Smooth muscle cell (in vitro differentiated cells): ENCODE results near the gene BEX4. TPM values are rescaled to one million over a fixed set of nuclear protein-coding genes. Genes with fewer than 3 reads are reported as not detected.

Experiments
- DNase-seq: peaks from one replicate; lab custom pipeline; 2025; ENCODE audit not compliant: unreplicated experiment; lab: John Stamatoyannopoulos, UW
- H2AFZ ChIP-seq: fragments of 200-600 bp; sonication (generic); 2 replicates; pipeline ENCODE4 v1.6.0; 2016; ENCODE audit warnings: antibody characterized with exemption, low read depth, mild to moderate bottlenecking
- H3F3A ChIP-seq: fragments of 200-600 bp; sonication (generic); 2 replicates; pipeline ENCODE4 v1.6.0; 2017; ENCODE audit warnings: antibody characterized with exemption, low read depth
- H3K27ac ChIP-seq: fragments of 200-600 bp; sonication (generic); 2 replicates; pipeline ENCODE4 v1.5.1; 2016; ENCODE audit warnings: low read depth, mild to moderate bottlenecking
- H3K27me3 ChIP-seq: fragments of 200-600 bp; sonication (generic); 2 replicates; pipeline ENCODE4 v1.6.1; 2016; ENCODE audit warnings: low read depth, mild to moderate bottlenecking
- H3K36me3 ChIP-seq: fragments of 200-600 bp; sonication (generic); 2 replicates; pipeline ENCODE4 v1.5.1; 2016; ENCODE audit warnings: low read depth
- H3K4me1 ChIP-seq: fragments of 200-600 bp; sonication (generic); 2 replicates; pipeline ENCODE4 v1.5.1; 2016; ENCODE audit warnings: low read depth
- H3K4me2 ChIP-seq: fragments of 200-600 bp; sonication (generic); 2 replicates; pipeline ENCODE4 v1.6.0; 2016; ENCODE audit warnings: mild to moderate bottlenecking
- H3K4me3 ChIP-seq: fragments of 200-600 bp; sonication (generic); 2 replicates; pipeline ENCODE4 v1.5.1; 2016; ENCODE audit warnings: mild to moderate bottlenecking
- H3K79me2 ChIP-seq: fragments of 200-600 bp; sonication (generic); 2 replicates; pipeline ENCODE4 v1.6.0; 2016; ENCODE audit warnings: low read depth, mild to moderate bottlenecking
- H3K9ac ChIP-seq: fragments of 200-600 bp; sonication (generic); 2 replicates; pipeline ENCODE4 v1.6.0; 2016; ENCODE audit warnings: low read depth
- H3K9me3 ChIP-seq: fragments of 200-600 bp; sonication (generic); replicated peaks from 2 replicates; pipeline ENCODE4 v1.5.1; 2016; ENCODE audit warnings: low read depth
- H4K20me1 ChIP-seq: fragments of 200-600 bp; sonication (generic); 2 replicates; pipeline ENCODE4 v1.6.0; 2016; ENCODE audit warnings: low read depth
- CTCF ChIP-seq: fragments of 200-600 bp; sonication (generic); IDR thresholded peaks from 2 replicates; pipeline ENCODE4 v1.5.1; 2017; ENCODE audit warnings: borderline replicate concordance, mild to moderate bottlenecking, antibody characterized with exemption; ENCODE audit not compliant: insufficient read depth, poor library complexity, severe bottlenecking
- whole genome bisulfite sequencing: methylation state at CpG from one replicate; pipeline ENCODE4 v1.1.7; 2016; ENCODE audit warnings: low lambda C conversion rate; 5-methylcytosine and 5-hydroxymethylcytosine counted together
- polyA plus RNA-seq: library from polyadenylated mRNA; unstranded; fragments of >200 nt; fragmentation: Nextera tagmentation; extraction: Ambion mirVana; gene quantifications from 2 replicates; pipeline ENCODE4 v1.2.1, GENCODE V29; 2016
- total RNA-seq: library from RNA; depleted of rRNA; stranded (reverse); fragments of >200 nt; gene quantifications from 2 replicates; pipeline ENCODE4 v1.2.3, GENCODE V29; 2014

The BEX4 gene
- total and polyA plus RNA-seq, 2 experiments from 2014 or later, result 48.7 to 107 TPM

DNA sequence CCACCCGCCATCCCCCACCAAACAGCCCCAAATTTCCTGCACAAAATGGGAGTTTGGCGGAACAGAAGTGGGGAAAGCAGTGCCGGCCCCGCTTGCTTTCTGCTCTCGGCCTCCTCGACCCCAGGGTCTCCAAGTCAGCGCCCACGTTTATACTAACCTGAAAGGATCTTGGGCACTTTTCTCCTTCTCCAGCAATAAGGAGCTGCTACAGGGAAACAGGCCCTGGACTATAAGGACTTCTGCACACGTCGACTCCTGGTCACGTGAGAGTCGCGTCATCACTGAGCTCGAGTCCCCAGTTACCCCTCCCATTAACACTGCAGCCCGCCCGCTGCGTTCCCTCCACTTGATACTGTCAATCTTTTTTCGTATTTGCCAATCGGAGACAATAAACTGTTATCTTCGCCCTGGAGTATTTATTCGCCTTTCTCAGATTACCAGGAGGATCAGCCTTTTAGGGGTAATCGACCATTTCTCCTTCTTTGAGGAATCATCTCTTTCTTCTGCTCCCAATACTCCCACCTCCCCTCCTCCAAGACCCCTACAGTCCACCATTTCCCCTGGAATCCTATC is 40.1 kb downstream of the BEX4 start, which contains the start of gene TCEAL8:
TCEAL8 (minus strand) TSS at position 235 of the 573 bp plus-strand sequence. CDS start 1,176 bp downstream, outside the sequence.
- H3K27me3 ChIP-seq, result no peaks in the 10 kb centered on the region
- no peaks in the 10 kb centered on the region for H3K9me3 ChIP-seq
- no peak for TF ChIP-seq CTCF
- no peaks in the 10 kb centered on the region for H3F3A ChIP-seq
- peak within 1 kb of the TSS; percentile 90 for H3K4me2 ChIP-seq
- peak within 1 kb of the TSS; percentile 81 for H3K27ac ChIP-seq
- peaks cover 6% of the 10 kb centered on the region for H3K4me1 ChIP-seq
- peak within 1 kb of the TSS; percentile 85 for H3K4me3 ChIP-seq
- peak within 1 kb of the TSS; percentile 52 for H3K9ac ChIP-seq
- no peaks in the 10 kb centered on the region for H3K79me2 ChIP-seq
- H4K20me1 ChIP-seq, result no peaks in the 10 kb centered on the region
- no peaks in the 10 kb centered on the region for H3K36me3 ChIP-seq
- H2AFZ ChIP-seq, result peak within 1 kb of the TSS; percentile 81
- WGBS, result 41% methylated on average over 22 of the region's 22 CpGs
- DNase-seq, result no peak

- no peaks in the 10 kb centered on the region for H4K20me1 ChIP-seq
Observed at GRCh38 chrX:103256651-103257050, 41.7 kb downstream of the BEX4 start.

GRCh38 chrX:103258275-103258674 is 43.4 kb downstream of the BEX4 start:
- Histone ChIP-seq H3K9me3 (no peaks in the 10 kb centered on the region), H3K27ac (no peak overlapping the region), H3K4me2 (no peak overlapping the region), H3K27me3 (no peaks in the 10 kb centered on the region), H3F3A (no peaks in the 10 kb centered on the region), H3K4me3 (no peak overlapping the region), H3K36me3 (no peaks in the 10 kb centered on the region), H3K9ac (no peak overlapping the region), H3K79me2 (no peaks in the 10 kb centered on the region), H3K4me1 (peaks cover 6% of the 10 kb centered on the region), H2AFZ (no peak overlapping the region), H4K20me1 (no peaks in the 10 kb centered on the region)
- TF ChIP-seq CTCF, result no peak
- no peak for DNase-seq

More at GRCh38 chrX:103256651-103257050, 41.7 kb downstream of the BEX4 start:
- TF ChIP-seq CTCF, result no peak
- Histone ChIP-seq H3K36me3 (no peaks in the 10 kb centered on the region), H3K4me3 (no peak overlapping the region), H2AFZ (no peak overlapping the region), H3F3A (no peaks in the 10 kb centered on the region), H3K79me2 (no peaks in the 10 kb centered on the region), H3K4me1 (peaks cover 6% of the 10 kb centered on the region), H3K9ac (no peak overlapping the region), H3K27ac (no peak overlapping the region), H3K27me3 (no peaks in the 10 kb centered on the region), H3K4me2 (no peak overlapping the region), H3K9me3 (no peaks in the 10 kb centered on the region)
- DNase-seq, result no peak

Other genes starting within 250 kb of the BEX4 start
- 3.2 and 11.1 TPM in 2 replicates for gene BEX1, start 150.9 kb upstream of the BEX4 start, total RNA-seq
- 4.1 and 5.1 TPM in 2 replicates for gene BEX1, start 150.9 kb upstream of the BEX4 start, polyA plus RNA-seq
- gene NXF3, start 122.0 kb upstream of the BEX4 start, total RNA-seq, result not detected in 2 replicates
- gene NXF3, start 122.0 kb upstream of the BEX4 start, polyA plus RNA-seq, result not detected in 2 replicates
- gene TCEAL8, start 40.0 kb downstream of the BEX4 start, total RNA-seq, result 157 and 187 TPM in 2 replicates
- gene TCEAL8, start 40.0 kb downstream of the BEX4 start, polyA plus RNA-seq, result 113 and 140 TPM in 2 replicates
- not detected in 2 replicates for gene TCEAL5, start 61.6 kb downstream of the BEX4 start, total RNA-seq
- not detected in 2 replicates for gene TCEAL5, start 61.6 kb downstream of the BEX4 start, polyA plus RNA-seq
- gene BEX2, start 95.9 kb downstream of the BEX4 start, total RNA-seq, result 4.7 and 6.6 TPM in 2 replicates
- 3.6 and 6.3 TPM in 2 replicates for gene BEX2, start 95.9 kb downstream of the BEX4 start, polyA plus RNA-seq
- gene TCEAL7, start 115.1 kb downstream of the BEX4 start, total RNA-seq, result 19.7 and 32.1 TPM in 2 replicates
- gene TCEAL7, start 115.1 kb downstream of the BEX4 start, polyA plus RNA-seq, result 13.8 and 21.4 TPM in 2 replicates
- gene TCEAL9, start 141.4 kb downstream of the BEX4 start, total RNA-seq, result 255 and 302 TPM in 2 replicates
- 232 and 267 TPM in 2 replicates for gene TCEAL9, start 141.4 kb downstream of the BEX4 start, polyA plus RNA-seq
- 234 and 259 TPM in 2 replicates for gene BEX3, start 161.4 kb downstream of the BEX4 start, total RNA-seq
- 445 and 554 TPM in 2 replicates for gene BEX3, start 161.4 kb downstream of the BEX4 start, polyA plus RNA-seq